Stimulated activated CD4-positive, alpha-beta T cell treated with anti-CD3 and anti-CD28 coated beads, Interleukin-2, amount 100 ng/mL, for 4 hours (primary cell): ENCODE results near the gene TMEM120B.

Experiments
- DNase-seq: peaks from one replicate; pipeline ENCODE4 v3.0.0-alpha.2; 2020; ENCODE audit warnings: low read depth

The TMEM120B gene

GRCh38 chr12:121792607-121793439, 80.3 kb downstream of the TMEM120B start:
- DNase-seq: no peak

GRCh38 chr12:121793440-121793837, 80.9 kb downstream of the TMEM120B start, which contains the start of gene RHOF:
RHOF (minus strand) TSS chr12:121793688; CDS start chr12:121793633, 55 bp downstream.
- peak; percentile 46 for DNase-seq

GRCh38 chr12:121793838-121794533, 81.4 kb downstream of the TMEM120B start:
- peak; percentile 90 for DNase-seq

- no peak for DNase-seq
Observed at GRCh38 chr12:121794534-121795033, 82.0 kb downstream of the TMEM120B start.

GRCh38 chr12:121795034-121795968, 82.7 kb downstream of the TMEM120B start:
- DNase-seq: peak; percentile 70

GRCh38 chr12:121796855-121797751, 84.6 kb downstream of the TMEM120B start:
- DNase-seq: no peak

- DNase-seq: no peak
Observed at GRCh38 chr12:121797937-121798786, 85.6 kb downstream of the TMEM120B start.

- DNase-seq: no peak
Observed at GRCh38 chr12:121798787-121799155, 86.2 kb downstream of the TMEM120B start.

GRCh38 chr12:121799156-121799841, 86.7 kb downstream of the TMEM120B start:
- DNase-seq: no peak

GRCh38 chr12:121799842-121800693, 87.5 kb downstream of the TMEM120B start:
- DNase-seq: peak; percentile 80

- DNase-seq: peak; percentile 47
Observed at GRCh38 chr12:121800694-121801594, 88.4 kb downstream of the TMEM120B start.

- DNase-seq: no peak
Observed at GRCh38 chr12:121801595-121802484, 89.3 kb downstream of the TMEM120B start.

- DNase-seq: no peak
Observed at GRCh38 chr12:121802485-121802842, 89.9 kb downstream of the TMEM120B start.

GRCh38 chr12:121802843-121803698, 90.5 kb downstream of the TMEM120B start:
- DNase-seq: peak; percentile 72

GRCh38 chr12:121803861-121804416, 91.4 kb downstream of the TMEM120B start, which contains the start of gene SETD1B:
SETD1B (plus strand) TSS chr12:121804009; CDS start chr12:121804738, 729 bp downstream.
- DNase-seq: no peak
